IPS-15b (cell line): ENCODE measurements around the gene TRPM7.

ENCODE experiments used
- H3K27me3 ChIP-seq: one replicate; pipeline ENCODE4 v1.6.1; 2013; ENCODE audit warnings: low read length; ENCODE audit not compliant: control insufficient read depth, insufficient read depth
- H3K36me3 ChIP-seq: one replicate; pipeline ENCODE4 v1.6.1; 2013; ENCODE audit warnings: low read length; ENCODE audit not compliant: control insufficient read depth, insufficient read depth
- H3K4me1 ChIP-seq: one replicate; pipeline ENCODE4 v1.6.1; 2013; ENCODE audit warnings: mild to moderate bottlenecking, low read length; ENCODE audit not compliant: control insufficient read depth, insufficient read depth
- H3K4me3 ChIP-seq: one replicate; pipeline ENCODE4 v1.5.1; 2013; ENCODE audit warnings: low read depth, low read length
- H3K9ac ChIP-seq: one replicate; pipeline ENCODE4 v1.6.1; 2013; ENCODE audit warnings: low read depth, mild to moderate bottlenecking, low read length
- H3K9me3 ChIP-seq: one replicate; pipeline ENCODE4 v1.6.1; 2013; ENCODE audit warnings: mild to moderate bottlenecking, low read length; ENCODE audit not compliant: control insufficient read depth, insufficient read depth

TRPM7 gene

GRCh38 chr15:50687302-50687902, 805 bp upstream of the TRPM7 start:
- peak overlapping the region; percentile 93 for H3K4me3 ChIP-seq
- peak overlapping the region; percentile 86 for H3K9ac ChIP-seq
- H3K4me1 ChIP-seq, result no peaks in the 10 kb centered on the region
- H3K27me3 ChIP-seq, result no peaks in the 10 kb centered on the region
- H3K9me3 ChIP-seq, result no peaks in the 10 kb centered on the region
- H3K36me3 ChIP-seq, result no peaks in the 10 kb centered on the region

GRCh38 chr15:50685976-50686468, 575 bp downstream of the TRPM7 start:
- H3K36me3 ChIP-seq, result no peaks in the 10 kb centered on the region
- H3K9me3 ChIP-seq, result no peaks in the 10 kb centered on the region
- peak overlapping the region; percentile 93 for H3K4me3 ChIP-seq
- no peaks in the 10 kb centered on the region for H3K4me1 ChIP-seq
- peak overlapping the region; percentile 96 for H3K9ac ChIP-seq
- H3K27me3 ChIP-seq, result no peaks in the 10 kb centered on the region

- peak overlapping the region; percentile 93 for H3K4me3 ChIP-seq
- H3K27me3 ChIP-seq, result no peaks in the 10 kb centered on the region
- H3K36me3 ChIP-seq, result no peaks in the 10 kb centered on the region
- peak overlapping the region; percentile 96 for H3K9ac ChIP-seq
- H3K4me1 ChIP-seq, result no peaks in the 10 kb centered on the region
- no peaks in the 10 kb centered on the region for H3K9me3 ChIP-seq
These were observed 1.2 kb downstream of the TRPM7 start for GRCh38 chr15:50685191-50685975.

- Histone ChIP-seq H3K9ac (no peak overlapping the region), H3K9me3 (no peaks in the 10 kb centered on the region), H3K27me3 (no peaks in the 10 kb centered on the region), H3K4me1 (no peaks in the 10 kb centered on the region), H3K4me3 (no peak overlapping the region), H3K36me3 (no peaks in the 10 kb centered on the region)
These were observed 5.1 kb downstream of the TRPM7 start for GRCh38 chr15:50681467-50681866.

GRCh38 chr15:50676799-50677483, 9.7 kb downstream of the TRPM7 start:
- Histone ChIP-seq H3K27me3 (no peaks in the 10 kb centered on the region), H3K9ac (no peak overlapping the region)

GRCh38 chr15:50675535-50676144, 11.0 kb downstream of the TRPM7 start:
- Histone ChIP-seq H3K36me3 (no peaks in the 10 kb centered on the region), H3K27me3 (no peaks in the 10 kb centered on the region), H3K9ac (no peak overlapping the region), H3K4me1 (no peaks in the 10 kb centered on the region), H3K9me3 (no peaks in the 10 kb centered on the region), H3K4me3 (no peak overlapping the region)

More at GRCh38 chr15:50676799-50677483, 9.7 kb downstream of the TRPM7 start:
- no peak overlapping the region for H3K4me3 ChIP-seq
- no peaks in the 10 kb centered on the region for H3K4me1 ChIP-seq
- no peaks in the 10 kb centered on the region for H3K36me3 ChIP-seq
- no peaks in the 10 kb centered on the region for H3K9me3 ChIP-seq

GRCh38 chr15:50670115-50670514, 16.5 kb downstream of the TRPM7 start:
- Histone ChIP-seq H3K4me3 (no peak overlapping the region), H3K36me3 (peaks cover 5% of the 10 kb centered on the region), H3K9me3 (no peaks in the 10 kb centered on the region), H3K9ac (no peak overlapping the region), H3K4me1 (no peaks in the 10 kb centered on the region), H3K27me3 (no peaks in the 10 kb centered on the region)

GRCh38 chr15:50669611-50670010, 17.0 kb downstream of the TRPM7 start:
- H3K36me3 ChIP-seq, result peaks cover 5% of the 10 kb centered on the region

GRCh38 chr15:50665938-50666337, 20.7 kb downstream of the TRPM7 start:
- H3K9me3 ChIP-seq, result no peaks in the 10 kb centered on the region
- H3K9ac ChIP-seq, result no peak overlapping the region
- peaks cover 5% of the 10 kb centered on the region for H3K36me3 ChIP-seq
- H3K27me3 ChIP-seq, result no peaks in the 10 kb centered on the region
- no peak overlapping the region for H3K4me3 ChIP-seq
- no peaks in the 10 kb centered on the region for H3K4me1 ChIP-seq

More at GRCh38 chr15:50669611-50670010, 17.0 kb downstream of the TRPM7 start:
- H3K9ac ChIP-seq, result no peak overlapping the region
- H3K27me3 ChIP-seq, result no peaks in the 10 kb centered on the region
- H3K4me1 ChIP-seq, result no peaks in the 10 kb centered on the region
- no peak overlapping the region for H3K4me3 ChIP-seq
- H3K9me3 ChIP-seq, result no peaks in the 10 kb centered on the region

- no peak overlapping the region for H3K9ac ChIP-seq
- H3K9me3 ChIP-seq, result no peaks in the 10 kb centered on the region
- H3K27me3 ChIP-seq, result no peaks in the 10 kb centered on the region
- no peaks in the 10 kb centered on the region for H3K4me1 ChIP-seq
- H3K4me3 ChIP-seq, result no peak overlapping the region
- H3K36me3 ChIP-seq, result peaks cover 8% of the 10 kb centered on the region
These were observed 31.0 kb downstream of the TRPM7 start for GRCh38 chr15:50655555-50655954.

GRCh38 chr15:50653156-50653743, 33.3 kb downstream of the TRPM7 start:
- H3K4me3 ChIP-seq, result no peak overlapping the region
- no peaks in the 10 kb centered on the region for H3K27me3 ChIP-seq
- H3K4me1 ChIP-seq, result no peaks in the 10 kb centered on the region
- no peak overlapping the region for H3K9ac ChIP-seq
- peaks cover 8% of the 10 kb centered on the region for H3K36me3 ChIP-seq
- H3K9me3 ChIP-seq, result no peaks in the 10 kb centered on the region
